ENCODE results near the gene U2SURP. TPM values are rescaled to one million over a fixed set of nuclear protein-coding genes. Genes with fewer than 3 reads are reported as not detected.

The U2SURP gene
- total and polyA plus RNA-seq, 10 of the 15 experiments (the other 5 are each of a cell fraction or from before 2014, with no cell fraction given) = 76.3 to 277 (median 150) TPM

GRCh38 chr3:143092191-143092590, 90.8 kb downstream of the U2SURP start (continued):
- TF ChIP-seq USF2 (IDR thresholded peaks at IDR 0.05; ENCODE audit: borderline replicate concordance, low read depth, low read length) = no peak
- no peak for TF ChIP-seq NR2C2 (IDR thresholded peaks at IDR 0.05; ENCODE audit: borderline replicate concordance, control insufficient read depth, insufficient read length, low read depth)
- TF ChIP-seq BCLAF1 (IDR thresholded peaks at IDR 0.05) = no peak
- no peak for TF ChIP-seq SUZ12 (IDR thresholded peaks at IDR 0.05; ENCODE audit: unreplicated experiment)
- no peak for TF ChIP-seq ETV6 (conservative IDR thresholded peaks at IDR 0.05 in 1 of 2, IDR thresholded peaks at IDR 0.05 in 1 of 2; ENCODE audit: borderline replicate concordance in 1 of 2, low read depth in 1 of 2)
- TF ChIP-seq ZNF592 (IDR thresholded peaks at IDR 0.05) = no peak
- no peak for TF ChIP-seq TCF3 (IDR thresholded peaks at IDR 0.05; ENCODE audit: borderline replicate concordance, insufficient read depth, low read depth, low read length)
- TF ChIP-seq ZNF24 (IDR thresholded peaks at IDR 0.05) = no peak
- no peak for TF ChIP-seq RB1 (IDR thresholded peaks at IDR 0.05; ENCODE audit: borderline replicate concordance)
- TF ChIP-seq ESRRA (IDR thresholded peaks at IDR 0.05; ENCODE audit: low read length) = no peak
